ENCODE results near the gene GRID2. TPM values are rescaled to one million over a fixed set of nuclear protein-coding genes. Genes with fewer than 3 reads are reported as not detected.

Gene GRID2
- total RNA-seq, 6 experiments from 2014 or later: not detected

DNA sequence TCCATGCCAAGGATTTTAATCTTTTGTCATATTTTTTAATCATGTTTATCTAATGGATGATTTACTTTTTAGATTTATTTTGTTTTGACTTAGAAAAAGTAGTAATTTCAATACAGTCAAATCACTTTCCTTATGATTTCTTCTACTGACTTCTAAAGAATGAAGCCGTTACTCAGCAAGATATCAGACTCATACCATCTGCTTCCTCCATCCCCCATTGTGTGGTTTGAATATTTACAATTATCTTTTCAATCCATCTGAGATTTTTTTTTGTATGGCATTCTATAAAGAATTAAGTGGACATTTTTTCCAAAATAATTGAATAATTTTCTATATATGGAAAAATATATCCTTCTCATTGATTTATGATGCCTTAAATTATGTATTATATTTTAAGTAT is 959.4 kb downstream of the GRID2 start:
- TF ChIP-seq, protein P1, sequence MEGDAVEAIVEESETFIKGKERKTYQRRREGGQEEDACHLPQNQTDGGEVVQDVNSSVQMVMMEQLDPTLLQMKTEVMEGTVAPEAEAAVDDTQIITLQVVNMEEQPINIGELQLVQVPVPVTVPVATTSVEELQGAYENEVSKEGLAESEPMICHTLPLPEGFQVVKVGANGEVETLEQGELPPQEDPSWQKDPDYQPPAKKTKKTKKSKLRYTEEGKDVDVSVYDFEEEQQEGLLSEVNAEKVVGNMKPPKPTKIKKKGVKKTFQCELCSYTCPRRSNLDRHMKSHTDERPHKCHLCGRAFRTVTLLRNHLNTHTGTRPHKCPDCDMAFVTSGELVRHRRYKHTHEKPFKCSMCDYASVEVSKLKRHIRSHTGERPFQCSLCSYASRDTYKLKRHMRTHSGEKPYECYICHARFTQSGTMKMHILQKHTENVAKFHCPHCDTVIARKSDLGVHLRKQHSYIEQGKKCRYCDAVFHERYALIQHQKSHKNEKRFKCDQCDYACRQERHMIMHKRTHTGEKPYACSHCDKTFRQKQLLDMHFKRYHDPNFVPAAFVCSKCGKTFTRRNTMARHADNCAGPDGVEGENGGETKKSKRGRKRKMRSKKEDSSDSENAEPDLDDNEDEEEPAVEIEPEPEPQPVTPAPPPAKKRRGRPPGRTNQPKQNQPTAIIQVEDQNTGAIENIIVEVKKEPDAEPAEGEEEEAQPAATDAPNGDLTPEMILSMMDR (IDR thresholded peaks at IDR 0.05): no peak
- Histone ChIP-seq H3K9me3 (no peaks in the 10 kb centered on the region), H3K36me3 (no peaks in the 10 kb centered on the region), H3K4me1 (no peaks in the 10 kb centered on the region), H3K4me3 (no peak overlapping the region), H3K27ac (no peak overlapping the region), H3K27me3 (no peaks in the 10 kb centered on the region)
- no peak for DNase-seq
- ATAC-seq: no peak
- intact Hi-C loops (cut with DNase I): no loop called here
- WGBS (ENCODE audit: insufficient coverage, low coverage, low lambda C conversion rate, missing lambda C conversion rate): 43% methylated on average over 1 of the region's 1 CpG

DNA sequence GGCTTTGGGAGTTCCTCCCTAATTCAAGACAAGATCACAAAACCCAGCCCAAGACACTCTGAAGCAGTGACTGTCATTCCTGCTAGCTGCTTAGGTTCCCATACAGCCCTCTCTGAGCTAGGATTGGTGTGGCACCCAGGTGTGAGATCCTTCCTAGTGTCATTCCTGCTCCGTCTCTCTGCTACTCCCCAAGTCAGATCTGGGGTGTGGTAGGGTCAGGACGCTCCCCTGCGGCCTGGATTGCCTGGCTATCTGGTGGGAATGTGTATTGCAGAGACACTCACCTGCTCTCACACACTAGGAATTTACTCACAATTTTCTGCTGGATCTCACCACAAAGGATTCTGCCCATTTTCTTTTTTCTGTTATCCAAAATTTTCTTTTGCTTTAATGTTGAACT is 964.0 kb downstream of the GRID2 start:
- TF ChIP-seq, protein P1 (IDR thresholded peaks at IDR 0.05): no peak
- no peak for TF ChIP-seq POLR2A (IDR thresholded peaks at IDR 0.05)
- no peaks in the 10 kb centered on the region for H3K9me3 ChIP-seq
- H3K36me3 ChIP-seq: no peaks in the 10 kb centered on the region
- no peak for DNase-seq
- 20% methylated on average over 1 of the region's 3 CpGs for WGBS (ENCODE audit: insufficient coverage, low coverage, low lambda C conversion rate, missing lambda C conversion rate)
- no peak overlapping the region for H3K27ac ChIP-seq
- no peaks in the 10 kb centered on the region for H3K4me1 ChIP-seq
- no peaks in the 10 kb centered on the region for H3K27me3 ChIP-seq
- intact Hi-C loops (cut with DNase I): no loop called here
- H3K4me3 ChIP-seq: no peak overlapping the region
- no peak for ATAC-seq

- no peak for TF ChIP-seq POLR2A (IDR thresholded peaks at IDR 0.05)
- TF ChIP-seq, protein P1 (IDR thresholded peaks at IDR 0.05): no peak
- Histone ChIP-seq H3K27ac (no peak overlapping the region), H3K9me3 (no peaks in the 10 kb centered on the region), H3K27me3 (no peaks in the 10 kb centered on the region), H3K4me3 (no peak overlapping the region), H3K4me1 (no peaks in the 10 kb centered on the region), H3K36me3 (no peaks in the 10 kb centered on the region)
- DNase-seq (no peak), ATAC-seq (no peak)
- intact Hi-C loops (cut with DNase I): no loop called here
Measured at GRCh38 chr4:93285346-93285745, 981.6 kb downstream of the GRID2 start.

- intact Hi-C loops (cut with DNase I): no loop called here
- Histone ChIP-seq H3K27me3 (no peaks in the 10 kb centered on the region), H3K36me3 (no peaks in the 10 kb centered on the region), H3K27ac (no peak overlapping the region), H3K9me3 (no peaks in the 10 kb centered on the region), H3K4me3 (no peak overlapping the region), H3K4me1 (no peaks in the 10 kb centered on the region)
- 77% methylated on average over 2 of the region's 2 CpGs for WGBS (ENCODE audit: insufficient coverage, low coverage, low lambda C conversion rate, missing lambda C conversion rate)
- TF ChIP-seq POLR2A (IDR thresholded peaks at IDR 0.05): no peak
- TF ChIP-seq, protein P1 (IDR thresholded peaks at IDR 0.05): no peak
- DNase-seq (no peak), ATAC-seq (no peak)
Measured at GRCh38 chr4:93289241-93289640, 985.5 kb downstream of the GRID2 start.

GRCh38 chr4:93289831-93290230 is 986.1 kb downstream of the GRID2 start:
- H3K4me1 ChIP-seq: no peaks in the 10 kb centered on the region
- intact Hi-C loops (cut with DNase I): no loop called here
- H3K36me3 ChIP-seq: no peaks in the 10 kb centered on the region
- no peak for DNase-seq
- no peak overlapping the region for H3K27ac ChIP-seq
- ATAC-seq: no peak
- H3K27me3 ChIP-seq: no peaks in the 10 kb centered on the region
- WGBS (ENCODE audit: insufficient coverage, low coverage, low lambda C conversion rate, missing lambda C conversion rate): 56% methylated on average over 2 of the region's 2 CpGs
- no peaks in the 10 kb centered on the region for H3K9me3 ChIP-seq
- TF ChIP-seq POLR2A (IDR thresholded peaks at IDR 0.05): no peak
- TF ChIP-seq, protein P1 (IDR thresholded peaks at IDR 0.05): no peak
- no peak overlapping the region for H3K4me3 ChIP-seq
